CD4-positive, alpha-beta T cell treated with Interferon alpha-2 for 1 hour (primary cell): ENCODE results near the gene CCDC137.

ENCODE experiments used
- DNase-seq, 2 donors: peaks; one replicate each; pipeline ENCODE4 v3.0.0-alpha.2; 2020 to 2022

Gene CCDC137

DNA sequence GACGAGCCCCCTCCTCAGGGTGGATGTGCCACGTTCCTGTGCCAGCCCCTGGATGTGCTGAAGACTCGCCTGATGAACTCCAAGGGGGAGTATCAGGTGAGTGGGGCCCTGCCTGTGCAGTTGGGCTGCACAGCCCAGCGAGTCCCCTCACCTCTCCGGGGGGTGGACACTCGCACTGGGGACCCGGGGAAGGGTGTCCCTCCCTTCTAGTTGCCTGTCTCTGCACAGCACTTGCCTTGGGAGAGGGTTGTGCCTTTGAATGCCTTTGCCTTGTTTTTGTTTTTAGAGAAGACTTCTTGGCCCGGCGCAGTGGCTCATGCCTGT is 51.2 kb downstream of the CCDC137 start:
- no peak for DNase-seq

DNA sequence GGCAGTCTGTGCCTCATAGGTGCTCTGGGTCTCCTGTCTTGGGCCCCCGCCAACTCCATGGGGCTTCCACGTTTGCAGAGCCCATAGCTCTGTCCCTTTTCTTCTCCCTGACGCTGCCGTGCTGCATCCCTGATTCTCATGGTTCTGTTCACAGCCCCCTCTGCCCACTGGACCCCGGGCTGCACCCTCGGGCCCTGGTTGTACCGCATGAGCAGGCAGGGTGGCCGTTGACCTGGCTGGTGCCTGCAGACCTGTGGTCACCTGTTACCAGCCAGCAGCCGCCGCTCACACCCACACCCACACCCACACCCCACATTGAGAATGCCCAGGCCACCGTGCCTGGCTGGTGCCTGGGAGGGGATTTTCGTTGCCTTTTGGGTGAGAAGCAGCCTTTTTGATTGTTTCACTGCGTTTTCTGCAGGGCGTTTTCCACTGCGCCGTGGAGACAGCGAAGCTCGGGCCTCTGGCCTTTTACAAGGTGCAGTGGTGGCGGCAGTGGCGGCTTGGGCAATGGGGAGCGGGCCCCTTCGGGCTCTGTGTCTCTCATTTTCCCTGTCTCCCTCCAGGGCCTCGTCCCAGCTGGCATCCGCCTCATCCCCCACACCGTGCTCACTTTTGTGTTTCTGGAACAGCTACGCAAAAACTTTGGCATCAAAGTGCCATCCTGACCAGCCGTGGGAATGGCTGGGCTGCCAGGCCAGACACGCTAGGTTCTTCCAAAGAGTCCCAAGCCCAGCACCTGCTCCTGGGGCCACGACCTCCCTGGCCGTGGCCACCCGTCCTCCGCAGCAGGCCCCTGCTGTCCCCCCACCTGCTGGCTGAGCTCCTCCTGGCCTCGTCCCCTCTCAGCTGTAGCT is 53.1 kb downstream of the CCDC137 start:
- no peak for DNase-seq

DNA sequence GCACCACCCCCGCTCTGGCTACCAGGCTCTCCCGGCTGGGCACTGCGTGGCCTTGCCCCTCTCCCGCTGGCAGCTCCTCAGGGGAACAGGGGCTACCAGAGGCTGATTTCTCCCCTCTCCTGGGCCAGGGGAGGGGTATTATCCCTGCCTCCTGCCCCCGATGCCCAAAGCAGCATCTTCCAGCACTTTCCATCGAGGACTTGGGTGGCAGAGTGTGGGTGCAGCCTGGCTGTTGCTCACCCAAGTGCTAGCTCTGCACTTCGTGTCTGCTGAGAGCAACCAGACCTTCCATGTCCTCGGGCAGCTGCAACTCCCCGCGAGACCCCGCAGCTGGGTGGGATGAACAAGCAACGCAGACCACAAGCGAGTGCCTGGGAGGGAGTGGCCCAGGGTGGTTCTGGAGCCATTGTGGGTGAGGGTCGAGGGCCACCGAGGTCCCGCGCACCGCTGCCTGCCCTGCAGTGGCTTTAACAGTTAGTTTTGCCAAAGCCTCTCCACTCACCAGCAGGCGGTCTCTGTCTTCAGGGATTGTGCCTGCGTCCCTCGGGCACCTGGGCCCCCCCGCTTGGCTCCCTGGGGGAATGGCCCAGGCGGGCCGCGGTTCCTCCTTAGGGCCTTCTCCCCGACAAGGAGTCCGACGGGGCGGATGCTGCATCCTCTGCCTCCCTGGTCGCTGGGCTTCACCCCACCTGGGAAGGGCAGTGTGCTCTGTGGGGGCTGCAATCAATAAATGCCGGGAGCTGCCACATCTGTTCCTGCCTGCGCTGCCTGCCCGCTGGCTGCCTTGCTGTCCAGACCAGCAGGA is 53.9 kb downstream of the CCDC137 start:
- DNase-seq, result no peak

DNA sequence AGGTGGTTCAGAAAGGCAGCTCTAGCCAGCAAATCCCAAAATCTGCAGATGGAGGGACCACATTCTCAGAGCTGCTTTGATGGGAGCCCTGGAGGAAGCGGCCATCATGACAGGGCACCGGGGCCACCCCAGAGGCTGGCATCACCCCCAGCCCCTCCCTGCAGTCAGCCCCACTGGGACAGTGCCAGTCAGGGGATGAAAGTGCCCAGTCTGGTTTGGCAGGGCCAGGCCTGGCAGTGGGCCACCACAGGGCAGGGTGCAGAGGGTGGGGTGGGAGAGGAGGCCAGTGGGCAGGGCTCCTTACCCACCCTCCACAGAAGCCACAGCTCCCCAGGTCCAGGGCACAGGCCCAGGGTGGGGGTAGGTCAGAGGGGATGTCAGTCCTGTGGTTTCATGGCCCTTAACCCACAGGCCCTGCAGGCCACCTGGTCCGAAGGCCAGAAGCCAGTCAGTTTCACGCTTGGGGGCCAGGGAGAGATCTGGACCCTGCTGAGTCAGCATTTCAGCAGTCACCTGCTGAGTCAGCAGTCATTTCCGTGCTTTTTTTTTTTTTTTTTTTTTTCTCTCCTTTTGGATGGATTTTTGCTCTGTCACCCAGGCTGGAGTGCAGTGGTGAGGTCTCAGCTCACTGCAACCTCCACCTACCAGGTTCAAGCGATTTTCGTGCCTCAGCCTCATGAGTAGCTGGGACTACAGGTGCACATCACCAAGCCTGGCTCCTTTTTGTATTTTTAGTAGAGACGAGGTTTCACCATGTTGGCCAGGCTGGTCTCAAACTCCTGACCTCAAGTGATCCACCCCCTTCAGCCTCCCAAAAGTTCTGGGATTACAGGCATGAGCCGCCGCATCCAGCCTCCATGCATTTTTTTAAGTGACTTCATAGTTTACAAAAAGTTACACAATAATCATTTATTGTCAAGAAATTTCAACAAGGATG is 55.9 kb downstream of the CCDC137 start:
- no peak for DNase-seq
